Measurements from ENCODE around the gene SLC51B. TPM values are rescaled to one million over a fixed set of nuclear protein-coding genes. Genes with fewer than 3 reads are reported as not detected.
A peak's percentile ranks its signal among the peaks of the same experiment; 100 is the strongest.

Gene SLC51B
- total RNA-seq, 2 donors from 2014 or later = not detected

DNA sequence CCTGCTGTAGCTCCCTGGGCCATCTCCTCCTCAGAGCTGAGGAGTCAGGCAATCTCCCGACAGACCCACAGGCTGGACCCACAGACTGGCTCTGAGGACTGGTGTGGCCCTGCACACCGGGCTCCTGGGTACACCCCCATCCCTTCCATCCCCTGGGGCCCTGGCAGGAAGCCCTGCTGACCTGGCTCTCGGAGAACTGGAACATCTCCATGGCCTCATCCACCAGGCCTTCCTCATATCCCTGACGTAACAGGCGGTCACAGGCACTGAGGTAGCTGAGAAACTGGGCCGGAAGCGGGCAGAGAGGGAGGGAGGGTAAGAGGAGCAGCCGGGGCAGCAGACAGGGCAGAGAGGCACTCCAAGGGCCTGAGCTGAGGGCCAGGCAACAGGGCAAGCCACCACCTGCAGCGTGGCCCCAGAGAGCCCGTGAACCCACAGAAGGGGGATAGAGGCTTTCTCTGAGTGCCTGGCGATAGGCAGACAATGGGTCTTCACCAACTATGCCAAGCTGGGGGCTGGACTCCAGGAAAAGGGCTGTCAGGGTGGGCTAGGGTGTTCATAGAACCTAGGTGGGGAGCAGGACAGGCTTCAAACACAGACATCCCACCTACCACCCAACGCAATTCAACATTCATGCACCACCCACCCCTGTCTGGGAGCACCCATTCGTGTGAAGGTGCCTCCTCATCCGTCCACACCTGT lies 49.3 kb downstream of the SLC51B start:
- H3K9me3 ChIP-seq (ENCODE audit: control insufficient read depth, low read length) = no peaks in the 10 kb centered on the region
- DNase-seq = peak; percentile 36
- H3K36me3 ChIP-seq (ENCODE audit: control insufficient read depth, insufficient read depth, low read length) = peaks cover 14% of the 10 kb centered on the region
- Mint-ChIP-seq H3K4me1 (peaks cover 3% of the 10 kb centered on the region), H3K4me3 (no peak overlapping the region), H3K9me3 (no peaks in the 10 kb centered on the region), H3K36me3 (ENCODE audit: low read depth) (peaks cover 13% of the 10 kb centered on the region), H3K27me3 (ENCODE audit: insufficient read depth) (no peaks in the 10 kb centered on the region), H3K27ac (peak overlapping the region; percentile 55)
- no peak overlapping the region for H3K4me3 ChIP-seq (ENCODE audit: low read length)
- H3K9ac ChIP-seq (ENCODE audit: extremely low read depth, low read length, poor library complexity, severe bottlenecking) = no peak overlapping the region
- TF ChIP-seq, protein P1, sequence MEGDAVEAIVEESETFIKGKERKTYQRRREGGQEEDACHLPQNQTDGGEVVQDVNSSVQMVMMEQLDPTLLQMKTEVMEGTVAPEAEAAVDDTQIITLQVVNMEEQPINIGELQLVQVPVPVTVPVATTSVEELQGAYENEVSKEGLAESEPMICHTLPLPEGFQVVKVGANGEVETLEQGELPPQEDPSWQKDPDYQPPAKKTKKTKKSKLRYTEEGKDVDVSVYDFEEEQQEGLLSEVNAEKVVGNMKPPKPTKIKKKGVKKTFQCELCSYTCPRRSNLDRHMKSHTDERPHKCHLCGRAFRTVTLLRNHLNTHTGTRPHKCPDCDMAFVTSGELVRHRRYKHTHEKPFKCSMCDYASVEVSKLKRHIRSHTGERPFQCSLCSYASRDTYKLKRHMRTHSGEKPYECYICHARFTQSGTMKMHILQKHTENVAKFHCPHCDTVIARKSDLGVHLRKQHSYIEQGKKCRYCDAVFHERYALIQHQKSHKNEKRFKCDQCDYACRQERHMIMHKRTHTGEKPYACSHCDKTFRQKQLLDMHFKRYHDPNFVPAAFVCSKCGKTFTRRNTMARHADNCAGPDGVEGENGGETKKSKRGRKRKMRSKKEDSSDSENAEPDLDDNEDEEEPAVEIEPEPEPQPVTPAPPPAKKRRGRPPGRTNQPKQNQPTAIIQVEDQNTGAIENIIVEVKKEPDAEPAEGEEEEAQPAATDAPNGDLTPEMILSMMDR (conservative IDR thresholded peaks at IDR 0.05) = no peak
- no peak overlapping the region for H3K27ac ChIP-seq (ENCODE audit: low read depth, low read length)
- H3K4me1 ChIP-seq (ENCODE audit: control insufficient read depth, insufficient read depth, low read length) = no peaks in the 10 kb centered on the region
- no peaks in the 10 kb centered on the region for H3K27me3 ChIP-seq (ENCODE audit: control insufficient read depth, insufficient read depth, low read length, poor library complexity, severe bottlenecking)
- WGBS, 2 experiments (ENCODE audit: insufficient coverage in 1 of 2, insufficient read length in 1 of 2) = 92 to 96% methylated on average over 10 to 14 of the region's 14 CpGs

DNA sequence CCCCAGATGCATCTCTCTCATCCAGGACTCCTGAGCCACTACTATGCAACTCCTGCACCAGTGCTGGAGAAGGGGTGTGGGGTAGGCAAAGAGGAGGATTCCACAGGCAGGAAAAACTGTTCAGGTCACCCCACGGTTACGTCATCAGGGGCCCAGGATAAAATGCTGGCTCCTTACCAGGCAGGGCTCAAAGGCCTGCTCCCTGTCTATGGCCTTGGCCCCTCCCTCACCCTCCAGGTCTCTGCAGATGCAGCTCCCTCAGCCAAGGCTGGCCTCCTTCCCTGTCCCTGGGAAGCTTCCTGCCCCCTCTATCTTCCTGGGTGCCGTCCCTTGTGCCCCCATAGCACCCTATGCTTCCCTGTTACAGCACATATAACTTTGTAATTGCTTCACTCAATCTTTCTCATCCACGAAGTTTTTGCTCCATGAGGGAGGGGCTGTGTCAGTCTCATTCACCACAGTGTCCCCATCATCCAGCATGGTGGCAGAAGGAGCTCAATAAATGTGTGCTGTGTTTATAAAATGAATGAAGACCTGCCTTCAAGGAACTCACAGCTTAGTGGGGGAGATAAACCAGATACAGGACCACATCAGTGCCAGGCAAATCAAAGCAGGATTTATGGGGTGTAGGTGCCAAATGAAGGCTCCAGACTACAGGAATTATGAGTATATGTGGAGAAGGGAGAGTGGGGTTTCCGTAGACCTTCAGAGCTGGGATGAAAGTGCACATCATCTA lies 50.0 kb downstream of the SLC51B start:
- Mint-ChIP-seq H3K9me3 (no peaks in the 10 kb centered on the region), H3K4me1 (no peaks in the 10 kb centered on the region), H3K36me3 (ENCODE audit: low read depth) (peaks cover 13% of the 10 kb centered on the region), H3K4me3 (no peak overlapping the region), H3K27me3 (ENCODE audit: insufficient read depth) (no peaks in the 10 kb centered on the region), H3K27ac (no peak overlapping the region)
- Histone ChIP-seq H3K36me3 (ENCODE audit: control insufficient read depth, insufficient read depth, low read length) (peaks cover 19% of the 10 kb centered on the region), H3K9ac (ENCODE audit: extremely low read depth, low read length, poor library complexity, severe bottlenecking) (no peak overlapping the region), H3K9me3 (ENCODE audit: control insufficient read depth, low read length) (no peaks in the 10 kb centered on the region), H3K4me1 (ENCODE audit: control insufficient read depth, insufficient read depth, low read length) (no peaks in the 10 kb centered on the region), H3K27me3 (ENCODE audit: control insufficient read depth, insufficient read depth, low read length, poor library complexity, severe bottlenecking) (no peaks in the 10 kb centered on the region), H3K27ac (ENCODE audit: low read depth, low read length) (no peak overlapping the region), H3K4me3 (ENCODE audit: low read length) (no peak overlapping the region)
- TF ChIP-seq, protein P1 (conservative IDR thresholded peaks at IDR 0.05) = no peak
- peak; percentile 29 for DNase-seq
- 87 to 93% methylated on average over 4 to 5 of the region's 5 CpGs for WGBS, 2 experiments (ENCODE audit: insufficient coverage in 1 of 2, insufficient read length in 1 of 2)

DNA sequence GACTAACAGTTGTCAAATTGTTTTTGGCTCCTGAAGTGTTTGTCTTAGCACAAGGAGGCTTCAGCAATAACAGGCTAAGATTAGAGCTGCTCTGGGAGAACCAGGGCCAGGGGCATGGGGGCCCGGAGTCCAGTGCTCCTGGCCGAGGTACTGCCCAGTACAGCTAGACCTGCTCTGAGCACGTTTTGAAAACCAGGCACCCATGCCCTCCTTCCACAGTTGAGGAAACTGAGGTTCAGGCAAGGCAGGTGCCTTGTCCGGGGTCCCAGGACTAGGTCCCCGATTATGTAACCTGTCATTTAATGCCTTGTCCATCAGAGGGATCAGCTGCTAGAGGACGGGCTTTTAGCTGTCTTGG lies 50.5 kb downstream of the SLC51B start:
- no peaks in the 10 kb centered on the region for H3K27me3 Mint-ChIP-seq (ENCODE audit: insufficient read depth)
- Histone ChIP-seq H3K27ac (ENCODE audit: low read depth, low read length) (no peak overlapping the region), H3K4me1 (ENCODE audit: control insufficient read depth, insufficient read depth, low read length) (no peaks in the 10 kb centered on the region), H3K9ac (ENCODE audit: extremely low read depth, low read length, poor library complexity, severe bottlenecking) (no peak overlapping the region), H3K4me3 (ENCODE audit: low read length) (no peak overlapping the region), H3K9me3 (ENCODE audit: control insufficient read depth, low read length) (no peaks in the 10 kb centered on the region), H3K36me3 (ENCODE audit: control insufficient read depth, insufficient read depth, low read length) (peaks cover 21% of the 10 kb centered on the region), H3K27me3 (ENCODE audit: control insufficient read depth, insufficient read depth, low read length, poor library complexity, severe bottlenecking) (no peaks in the 10 kb centered on the region)
- H3K9me3 Mint-ChIP-seq = no peaks in the 10 kb centered on the region
- DNase-seq = peak; percentile 20
- H3K27ac Mint-ChIP-seq = no peak overlapping the region
- TF ChIP-seq, protein P1 (conservative IDR thresholded peaks at IDR 0.05) = no peak
- H3K36me3 Mint-ChIP-seq (ENCODE audit: low read depth) = peaks cover 13% of the 10 kb centered on the region
- WGBS, 2 experiments (ENCODE audit: insufficient coverage in 1 of 2, insufficient read length in 1 of 2) = 88 to 94% methylated on average over 6 of the region's 6 CpGs
- H3K4me1 Mint-ChIP-seq = no peaks in the 10 kb centered on the region
- no peak overlapping the region for H3K4me3 Mint-ChIP-seq
